ENCODE measurements around the gene KRTAP10-7.
"Not testable (repeated sequence)": the region's sequence is repeated elsewhere in the genome, so short reads cannot be mapped to it uniquely, and the experiment has no call there.

Gene KRTAP10-7

DNA sequence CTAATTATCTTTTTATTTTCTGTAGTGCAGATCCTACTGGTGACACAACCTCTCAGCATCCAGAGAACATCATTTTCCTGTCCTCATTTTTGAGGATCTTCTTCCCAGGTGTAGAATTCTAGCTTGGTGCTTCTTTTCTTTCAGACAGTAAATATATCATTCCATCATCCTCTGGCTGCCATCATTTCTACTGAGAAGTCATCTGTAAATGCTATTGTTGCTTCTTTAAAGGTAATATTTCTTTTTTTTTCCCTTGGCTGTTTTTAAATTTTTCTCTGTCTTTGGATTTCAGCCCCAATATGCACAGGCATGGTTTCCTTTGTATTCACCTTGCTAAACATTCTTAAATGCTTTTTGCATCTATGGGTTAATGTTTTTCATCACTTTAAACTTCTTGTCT, 23.2 kb downstream of the KRTAP10-7 start:
- Histone ChIP-seq H3K9me3 (ENCODE audit: insufficient read depth, low read length) (peaks cover 4% of the 10 kb centered on the region; the same call in 1 of the 2 replicates), H2AFZ (ENCODE audit: low read depth, low read length) (no peak overlapping the region), H3K27ac (ENCODE audit: low read length) (no peak overlapping the region), H3K4me3 (ENCODE audit: low read length) (no peak overlapping the region), H3K79me2 (ENCODE audit: low read length) (no peaks in the 10 kb centered on the region), H3K4me1 (ENCODE audit: low read length) (no peaks in the 10 kb centered on the region), H3K4me2 (ENCODE audit: low read length) (no peak overlapping the region), H3K9ac (ENCODE audit: low read length) (no peak overlapping the region), H3K36me3 (replicated peaks; ENCODE audit: low read depth, low read length) (no peaks in the 10 kb centered on the region), H4K20me1 (ENCODE audit: insufficient read depth, low read length) (no peaks in the 10 kb centered on the region), H3K27me3 (ENCODE audit: low read depth, low read length) (no peaks in the 10 kb centered on the region)
- no peak for TF ChIP-seq EZH2phosphoT487 (IDR thresholded peaks at IDR 0.05; ENCODE audit: low read depth)
- TF ChIP-seq, protein P1, sequence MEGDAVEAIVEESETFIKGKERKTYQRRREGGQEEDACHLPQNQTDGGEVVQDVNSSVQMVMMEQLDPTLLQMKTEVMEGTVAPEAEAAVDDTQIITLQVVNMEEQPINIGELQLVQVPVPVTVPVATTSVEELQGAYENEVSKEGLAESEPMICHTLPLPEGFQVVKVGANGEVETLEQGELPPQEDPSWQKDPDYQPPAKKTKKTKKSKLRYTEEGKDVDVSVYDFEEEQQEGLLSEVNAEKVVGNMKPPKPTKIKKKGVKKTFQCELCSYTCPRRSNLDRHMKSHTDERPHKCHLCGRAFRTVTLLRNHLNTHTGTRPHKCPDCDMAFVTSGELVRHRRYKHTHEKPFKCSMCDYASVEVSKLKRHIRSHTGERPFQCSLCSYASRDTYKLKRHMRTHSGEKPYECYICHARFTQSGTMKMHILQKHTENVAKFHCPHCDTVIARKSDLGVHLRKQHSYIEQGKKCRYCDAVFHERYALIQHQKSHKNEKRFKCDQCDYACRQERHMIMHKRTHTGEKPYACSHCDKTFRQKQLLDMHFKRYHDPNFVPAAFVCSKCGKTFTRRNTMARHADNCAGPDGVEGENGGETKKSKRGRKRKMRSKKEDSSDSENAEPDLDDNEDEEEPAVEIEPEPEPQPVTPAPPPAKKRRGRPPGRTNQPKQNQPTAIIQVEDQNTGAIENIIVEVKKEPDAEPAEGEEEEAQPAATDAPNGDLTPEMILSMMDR (IDR thresholded peaks at IDR 0.05; ENCODE audit: low read depth, low read length) = no peak

DNA sequence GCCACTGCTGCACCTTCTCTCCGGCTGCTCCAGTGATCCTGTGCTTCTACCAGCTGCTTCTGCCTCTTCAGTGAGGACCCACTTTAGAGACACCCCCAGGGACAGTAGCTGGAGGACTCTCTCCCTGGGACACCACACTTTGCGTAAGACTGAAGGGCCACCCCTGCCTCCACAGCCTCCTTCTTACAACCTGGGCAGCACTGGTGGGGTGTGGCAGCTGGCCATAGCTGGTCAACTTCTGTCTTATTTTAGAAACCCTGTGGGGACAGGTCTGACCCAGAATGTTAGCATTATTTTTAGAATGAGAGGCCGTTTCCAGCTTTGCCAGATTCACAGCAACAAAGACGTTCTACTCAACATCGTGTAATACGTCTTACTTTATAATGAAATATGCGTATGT, 25.4 kb downstream of the KRTAP10-7 start:
- H3K9ac ChIP-seq (ENCODE audit: low read length) = no peak overlapping the region
- H3K36me3 ChIP-seq (replicated peaks; ENCODE audit: low read depth, low read length) = no peaks in the 10 kb centered on the region
- 0 out of 2 replicates have a peak, but pooled peaks cover 1% of the 10 kb centered on the region for H3K9me3 ChIP-seq (ENCODE audit: insufficient read depth, low read length)
- no peaks in the 10 kb centered on the region for H3K27me3 ChIP-seq (ENCODE audit: low read depth, low read length)
- TF ChIP-seq, protein P1 (IDR thresholded peaks at IDR 0.05; ENCODE audit: low read depth, low read length) = no peak
- H3K4me3 ChIP-seq (ENCODE audit: low read length) = no peak overlapping the region
- no peaks in the 10 kb centered on the region for H4K20me1 ChIP-seq (ENCODE audit: insufficient read depth, low read length)
- H3K4me1 ChIP-seq (ENCODE audit: low read length) = no peaks in the 10 kb centered on the region
- no peak overlapping the region for H3K27ac ChIP-seq (ENCODE audit: low read length)
- no peak overlapping the region for H2AFZ ChIP-seq (ENCODE audit: low read depth, low read length)
- no peaks in the 10 kb centered on the region for H3K79me2 ChIP-seq (ENCODE audit: low read length)
- H3K4me2 ChIP-seq (ENCODE audit: low read length) = no peak overlapping the region

DNA sequence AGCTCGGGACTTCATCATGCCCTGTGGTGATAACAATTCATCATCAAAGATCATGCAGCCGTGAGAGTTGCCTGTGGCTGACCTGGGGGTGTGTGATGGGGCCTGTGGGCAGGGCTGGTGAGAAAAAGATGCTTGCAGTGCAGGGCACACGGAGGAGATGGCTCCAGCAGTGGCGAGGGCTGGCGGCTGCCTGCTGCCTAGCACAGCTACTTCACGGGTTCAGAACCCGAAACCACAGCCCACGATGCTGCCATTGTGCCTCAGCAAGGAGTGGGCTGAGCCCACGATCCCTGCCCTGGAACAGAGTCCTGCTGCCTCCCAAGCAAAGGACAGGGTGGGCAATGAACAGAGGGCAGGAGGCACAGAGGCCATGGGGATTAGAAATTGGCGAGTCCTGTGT, 25.9 kb downstream of the KRTAP10-7 start:
- no peak overlapping the region for H3K4me3 ChIP-seq (ENCODE audit: low read length)
- H3K36me3 ChIP-seq (replicated peaks; ENCODE audit: low read depth, low read length) = no peaks in the 10 kb centered on the region
- no peak overlapping the region for H3K4me2 ChIP-seq (ENCODE audit: low read length)
- H3K79me2 ChIP-seq (ENCODE audit: low read length) = no peaks in the 10 kb centered on the region
- H3K27me3 ChIP-seq (ENCODE audit: low read depth, low read length) = no peaks in the 10 kb centered on the region
- no peaks in the 10 kb centered on the region for H3K4me1 ChIP-seq (ENCODE audit: low read length)
- no peaks in the 10 kb centered on the region for H4K20me1 ChIP-seq (ENCODE audit: insufficient read depth, low read length)
- no peak overlapping the region for H2AFZ ChIP-seq (ENCODE audit: low read depth, low read length)
- TF ChIP-seq, protein P1 (IDR thresholded peaks at IDR 0.05; ENCODE audit: low read depth, low read length) = no peak
- no peak for TF ChIP-seq EZH2phosphoT487 (IDR thresholded peaks at IDR 0.05; ENCODE audit: low read depth)
- H3K9ac ChIP-seq (ENCODE audit: low read length) = no peak overlapping the region
- H3K9me3 ChIP-seq (ENCODE audit: insufficient read depth, low read length) = 0 out of 2 replicates have a peak, but pooled peaks cover 6% of the 10 kb centered on the region
- H3K27ac ChIP-seq (ENCODE audit: low read length) = no peak overlapping the region

DNA sequence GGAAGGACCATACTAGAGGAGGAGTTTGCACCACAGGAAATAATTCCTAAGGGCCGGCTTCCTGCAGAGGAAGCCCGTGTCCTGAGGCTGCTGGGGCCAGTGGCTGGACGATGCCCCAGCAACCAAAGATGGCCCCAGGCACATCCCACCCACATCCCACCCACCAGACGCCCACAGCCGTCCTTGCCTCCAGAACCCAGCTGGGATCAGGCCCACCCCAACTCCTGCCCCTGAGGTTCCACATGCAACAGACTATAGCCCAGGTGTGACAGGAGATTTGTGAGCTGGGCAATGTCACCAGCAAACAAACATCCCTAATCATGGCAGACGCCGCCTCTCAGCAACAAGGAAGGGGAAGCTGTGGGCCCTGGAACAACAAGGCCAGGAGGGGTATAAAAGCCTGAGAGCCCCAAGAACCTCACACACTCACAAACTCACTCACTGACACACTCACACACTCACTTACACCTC, 26.3 kb downstream of the KRTAP10-7 start, which contains the start of gene KRTAP10-9:
Gene KRTAP10-9, plus strand, starts transcription at position 421 of the 471 bp plus-strand sequence. CDS start 79 bp downstream, outside the sequence.
- Histone ChIP-seq H3K9me3 (ENCODE audit: insufficient read depth, low read length) (0 out of 2 replicates have a peak, but pooled peaks cover 6% of the 10 kb centered on the region), H3K4me3 (ENCODE audit: low read length) (no peak within 1 kb of the TSS), H2AFZ (ENCODE audit: low read depth, low read length) (no peak within 1 kb of the TSS), H3K4me2 (ENCODE audit: low read length) (no peak within 1 kb of the TSS), H3K9ac (ENCODE audit: low read length) (no peak within 1 kb of the TSS), H3K4me1 (ENCODE audit: low read length) (no peaks in the 10 kb centered on the region), H4K20me1 (ENCODE audit: insufficient read depth, low read length) (no peaks in the 10 kb centered on the region), H3K79me2 (ENCODE audit: low read length) (no peaks in the 10 kb centered on the region), H3K36me3 (replicated peaks; ENCODE audit: low read depth, low read length) (no peaks in the 10 kb centered on the region), H3K27me3 (ENCODE audit: low read depth, low read length) (no peaks in the 10 kb centered on the region), H3K27ac (ENCODE audit: low read length) (no peak within 1 kb of the TSS)
- TF ChIP-seq, protein P1 (IDR thresholded peaks at IDR 0.05; ENCODE audit: low read depth, low read length) = no peak
- TF ChIP-seq EZH2phosphoT487 (IDR thresholded peaks at IDR 0.05; ENCODE audit: low read depth) = no peak

DNA sequence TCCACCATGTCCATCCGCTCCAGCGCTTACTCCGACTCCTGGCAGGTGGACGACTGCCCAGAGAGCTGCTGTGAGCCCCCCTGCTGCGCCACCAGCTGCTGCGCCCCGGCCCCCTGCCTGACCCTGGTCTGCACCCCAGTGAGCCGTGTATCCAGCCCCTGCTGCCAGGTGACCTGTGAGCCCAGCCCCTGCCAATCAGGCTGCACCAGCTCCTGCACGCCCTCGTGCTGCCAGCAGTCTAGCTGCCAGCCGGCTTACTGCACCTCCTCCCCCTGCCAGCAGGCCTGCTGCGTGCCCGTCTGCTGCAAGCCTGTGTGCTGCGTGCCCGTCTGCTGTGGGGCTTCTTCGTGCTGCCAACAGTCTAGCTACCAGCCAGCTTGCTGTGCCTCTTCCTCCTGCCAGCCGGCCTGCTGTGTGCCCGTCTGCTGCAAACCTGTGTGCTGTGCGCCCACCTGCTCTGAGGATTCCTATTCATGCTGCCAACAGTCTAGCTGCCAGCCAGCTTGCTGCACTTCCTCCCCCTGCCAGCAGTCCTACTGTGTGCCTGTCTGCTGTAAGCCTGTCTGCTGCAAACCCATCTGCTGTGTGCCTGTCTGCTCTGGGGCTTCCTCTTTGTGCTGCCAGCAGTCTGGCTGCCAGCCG, 26.9 kb downstream of the KRTAP10-7 start:
- not testable (repeated sequence) for H3K9me3 ChIP-seq (ENCODE audit: insufficient read depth, low read length); H3K9ac ChIP-seq (ENCODE audit: low read length); H3K4me1 ChIP-seq (ENCODE audit: low read length); H3K27ac ChIP-seq (ENCODE audit: low read length); H4K20me1 ChIP-seq (ENCODE audit: insufficient read depth, low read length); H3K4me2 ChIP-seq (ENCODE audit: low read length); H2AFZ ChIP-seq (ENCODE audit: low read depth, low read length); H3K79me2 ChIP-seq (ENCODE audit: low read length); H3K27me3 ChIP-seq (ENCODE audit: low read depth, low read length); H3K4me3 ChIP-seq (ENCODE audit: low read length); H3K36me3 ChIP-seq (replicated peaks; ENCODE audit: low read depth, low read length)

DNA sequence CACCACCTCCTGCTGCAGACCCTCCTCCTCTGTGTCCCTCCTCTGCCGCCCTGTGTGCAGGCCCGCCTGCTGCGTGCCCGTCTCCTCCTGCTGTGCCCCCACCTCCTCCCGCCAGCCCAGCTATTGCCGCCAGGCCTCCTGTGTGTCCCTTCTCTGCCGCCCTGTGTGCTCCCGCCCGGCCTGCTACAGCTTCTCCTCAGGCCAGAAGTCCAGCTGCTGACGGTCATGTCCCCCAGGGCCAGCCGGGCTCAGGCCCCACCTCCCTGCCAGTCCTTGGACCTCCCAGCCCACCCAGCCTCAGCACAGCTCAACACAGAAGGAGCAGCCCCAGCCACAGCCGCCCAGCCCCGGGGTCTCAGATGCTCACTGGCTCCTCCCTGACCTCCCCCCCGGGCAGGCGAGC, 27.4 kb downstream of the KRTAP10-7 start:
- H3K27me3 ChIP-seq (ENCODE audit: low read depth, low read length); H3K4me3 ChIP-seq (ENCODE audit: low read length); H3K9me3 ChIP-seq (ENCODE audit: insufficient read depth, low read length); H2AFZ ChIP-seq (ENCODE audit: low read depth, low read length); H3K9ac ChIP-seq (ENCODE audit: low read length); H3K4me1 ChIP-seq (ENCODE audit: low read length); H4K20me1 ChIP-seq (ENCODE audit: insufficient read depth, low read length); H3K4me2 ChIP-seq (ENCODE audit: low read length); H3K79me2 ChIP-seq (ENCODE audit: low read length); H3K36me3 ChIP-seq (replicated peaks; ENCODE audit: low read depth, low read length); H3K27ac ChIP-seq (ENCODE audit: low read length): not testable (repeated sequence)

Measured in OCI-LY3 (cell line).